Posterior cingulate gyrus (tissue), 11 donors: Measurements from ENCODE around the gene BTBD10.

Source experiments
- DNase-seq, 10 donors: peaks; one replicate each; pipeline versions ENCODE4 v3.0.0 to v3.0.0-alpha.2; 2020 to 2021; ENCODE audit warnings: mixed read lengths in 3 of 10
- intact Hi-C: fragments of 100-400 bp; cut with DNase I; formaldehyde crosslinking; loops from one replicate; pipeline ENCODE4 v1.15.1; 2023

The BTBD10 gene

DNA sequence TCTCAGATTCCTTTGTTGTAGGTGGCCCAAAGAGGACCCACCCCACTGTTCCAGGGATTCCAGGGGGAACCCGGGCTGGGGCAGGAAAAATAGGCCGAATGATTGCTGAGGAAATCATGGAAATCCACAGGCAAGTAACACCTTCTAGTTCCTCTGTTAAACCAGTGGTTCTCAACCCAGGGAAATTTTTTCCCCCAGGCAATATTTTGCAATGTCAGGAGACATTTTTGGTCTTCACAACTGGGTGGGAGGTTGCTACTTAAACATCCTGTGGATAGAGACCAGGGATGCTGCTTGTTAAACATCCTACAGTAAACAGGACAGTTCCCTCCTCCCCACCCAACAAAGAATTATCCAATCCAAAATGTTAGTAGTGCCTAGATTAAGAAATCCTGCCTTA, 84.7 kb downstream of the BTBD10 start:
- no peak for DNase-seq
- intact Hi-C loops: no loop called here

DNA sequence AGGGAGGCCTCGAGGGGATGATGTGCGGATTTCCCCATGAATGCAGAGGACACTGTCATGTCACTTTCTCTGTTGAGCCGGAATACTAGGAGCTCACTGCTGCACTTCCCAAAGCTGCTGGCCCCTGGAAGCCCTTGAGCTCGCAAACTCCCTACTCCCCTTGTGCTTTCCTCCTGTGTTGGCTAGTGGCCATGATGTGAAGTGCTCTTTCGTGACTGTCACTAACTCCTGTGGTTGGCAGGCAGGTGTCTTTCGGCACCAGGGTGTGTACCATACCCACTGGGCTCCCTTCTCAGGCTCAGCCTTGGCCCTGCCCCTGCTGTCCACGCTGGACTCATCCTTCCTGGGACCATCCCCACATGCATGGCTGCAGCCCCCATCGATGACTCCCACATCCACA, 86.2 kb downstream of the BTBD10 start:
- DNase-seq: no peak
- intact Hi-C loops: no loop called here

- no peak for DNase-seq
- intact Hi-C loops: no loop called here
Observed at GRCh38 chr11:13376402-13376801, 86.6 kb downstream of the BTBD10 start.

GRCh38 chr11:13375798-13376197, 87.2 kb downstream of the BTBD10 start:
- no peak for DNase-seq
- intact Hi-C loops: no loop called here

DNA sequence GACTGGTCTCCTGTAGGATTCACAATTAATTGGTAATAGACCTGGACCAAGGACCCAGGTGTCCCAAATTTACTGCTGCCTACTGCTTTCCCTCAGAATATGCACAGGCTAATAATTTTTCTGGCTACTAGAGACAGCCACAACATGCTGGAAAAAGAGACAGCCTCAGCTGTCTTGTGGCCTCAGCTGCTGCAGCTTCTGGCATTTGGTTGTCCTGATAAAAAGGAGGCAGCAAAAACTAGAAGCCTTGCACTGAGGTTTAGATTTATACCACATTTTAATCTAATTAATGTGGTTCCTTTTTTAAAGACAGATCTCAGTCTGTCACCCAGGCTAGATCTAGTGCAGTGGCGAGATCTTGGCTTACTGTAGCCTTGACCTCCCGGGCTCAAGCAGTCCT, 89.8 kb downstream of the BTBD10 start:
- no peak for DNase-seq
- intact Hi-C loops: no loop called here

DNA sequence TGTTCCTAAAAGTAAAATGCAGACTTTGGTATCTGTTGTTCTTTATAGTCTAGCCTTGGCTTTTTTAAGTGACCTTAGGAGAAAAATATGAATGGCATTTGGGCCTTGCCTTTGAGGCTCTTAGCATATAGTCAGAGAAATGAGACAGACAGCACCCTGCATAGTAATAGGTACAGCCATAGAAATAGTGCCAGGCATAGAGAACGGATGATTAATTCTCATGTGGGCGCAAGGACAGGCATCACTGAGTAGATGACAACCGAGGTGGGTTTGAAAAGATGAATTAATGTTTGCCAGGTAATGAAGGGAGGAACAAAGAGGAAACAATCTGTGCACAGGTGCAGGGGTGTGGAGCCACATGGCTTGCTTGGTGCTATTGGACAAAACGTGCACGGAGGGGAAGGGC, 95.0 kb downstream of the BTBD10 start:
- no peak for DNase-seq
- intact Hi-C loops: no loop called here

GRCh38 chr11:13367115-13367514, 95.9 kb downstream of the BTBD10 start:
- DNase-seq: peak in 3 of 10 donors; percentile 47 to 86 (median 81)
- intact Hi-C loops: no loop called here

GRCh38 chr11:13366266-13367026, 96.6 kb downstream of the BTBD10 start:
- DNase-seq: peak in 5 of 10 donors; percentile 37 to 89 (median 57)
- intact Hi-C loops: no loop called here

DNA sequence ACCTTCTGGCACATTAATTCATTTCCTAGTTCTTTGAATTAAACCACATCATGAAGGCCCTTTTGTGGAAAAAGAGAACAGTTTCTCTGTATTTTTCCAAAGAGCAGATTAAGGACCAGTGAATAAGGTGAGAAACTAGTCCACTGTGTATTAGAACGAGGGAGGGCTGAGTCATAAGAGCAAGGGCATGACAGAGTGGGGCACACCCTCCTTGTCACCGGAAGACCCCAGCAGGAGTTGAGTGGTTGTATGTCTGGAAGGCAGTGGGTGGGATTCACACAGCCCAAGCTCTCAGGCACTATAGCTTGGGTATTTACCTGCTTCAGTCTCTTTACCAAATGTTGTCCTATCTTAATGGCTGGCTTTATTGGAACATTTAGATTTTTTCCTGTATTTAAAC, 98.6 kb downstream of the BTBD10 start:
- intact Hi-C loops: no loop called here
- DNase-seq: no peak

- peak in 1 of 10 donors; percentile 87 for DNase-seq
Observed at GRCh38 chr11:13362596-13363109, 100.4 kb downstream of the BTBD10 start.

DNA sequence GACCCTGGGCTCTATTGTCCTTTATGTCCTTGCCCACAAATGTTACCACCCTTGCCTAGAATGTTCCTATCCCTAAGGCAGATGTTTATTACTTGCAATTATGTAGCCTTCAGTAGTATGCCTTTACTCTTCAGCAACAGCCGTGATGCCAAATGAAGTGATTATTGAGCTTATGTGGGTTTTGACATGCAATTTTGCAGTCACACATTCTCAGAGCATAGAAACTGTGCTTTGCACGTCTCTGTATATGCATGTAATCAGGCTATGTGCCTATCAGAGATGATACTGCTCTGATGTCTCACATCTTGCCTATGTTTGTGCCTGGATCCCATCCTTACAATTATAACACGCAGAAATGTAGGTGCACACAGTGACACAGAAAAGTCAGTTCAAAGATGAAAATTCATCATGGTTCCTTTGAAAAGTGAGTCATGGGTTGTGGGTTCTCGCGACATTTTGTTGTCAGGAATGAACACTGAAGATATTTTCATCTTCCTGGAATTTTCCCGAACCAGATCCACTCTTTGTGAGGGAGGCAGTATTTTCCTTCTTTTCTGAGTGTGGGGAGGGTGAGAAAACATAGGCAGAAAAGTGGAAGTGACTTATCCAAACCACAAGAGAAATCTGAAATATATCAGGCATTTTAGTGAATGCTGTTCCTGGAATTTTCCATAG, 104.3 kb downstream of the BTBD10 start:
- DNase-seq: no peak
- intact Hi-C loops: no loop called here

More at GRCh38 chr11:13362596-13363109, 100.4 kb downstream of the BTBD10 start:
- intact Hi-C loops: no loop called here

DNA sequence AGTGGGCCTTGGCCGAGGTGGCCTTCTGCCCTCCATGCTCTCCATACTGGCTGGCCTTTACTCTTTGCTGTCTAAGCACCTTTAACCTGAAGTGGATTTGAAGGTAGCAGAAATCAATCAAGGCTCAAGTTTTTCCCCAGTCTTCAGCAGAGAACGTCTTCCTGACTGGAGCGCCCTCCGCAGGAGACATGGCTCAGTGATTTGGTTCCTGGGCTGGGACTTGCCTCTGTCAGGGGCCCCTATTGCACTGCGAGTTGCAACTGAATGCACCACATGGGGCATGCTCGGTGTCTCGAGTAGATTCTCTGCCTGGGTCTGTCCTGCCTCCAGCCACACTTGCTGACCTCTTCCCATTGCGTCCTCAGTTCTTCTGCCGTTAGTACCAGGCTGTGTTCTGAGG, 105.8 kb downstream of the BTBD10 start:
- DNase-seq: no peak
- intact Hi-C loops: no loop called here

GRCh38 chr11:13355191-13355590, 107.8 kb downstream of the BTBD10 start:
- DNase-seq: no peak
- intact Hi-C loops: no loop called here

GRCh38 chr11:13354335-13354734, 108.7 kb downstream of the BTBD10 start:
- intact Hi-C loops: no loop called here
- DNase-seq: no peak

- DNase-seq: no peak
- intact Hi-C loops: no loop called here
Observed at GRCh38 chr11:13352711-13353110, 110.3 kb downstream of the BTBD10 start.

- intact Hi-C loops: no loop called here
- DNase-seq: no peak
Observed at GRCh38 chr11:13349581-13349980, 113.4 kb downstream of the BTBD10 start.

GRCh38 chr11:13349046-13349445, 114.0 kb downstream of the BTBD10 start:
- intact Hi-C loops: no loop called here
- DNase-seq: no peak

GRCh38 chr11:13348305-13348704, 114.7 kb downstream of the BTBD10 start:
- intact Hi-C loops: no loop called here

GRCh38 chr11:13347901-13348300, 115.1 kb downstream of the BTBD10 start:
- intact Hi-C loops: no loop called here
- no peak for DNase-seq

More at GRCh38 chr11:13348305-13348704, 114.7 kb downstream of the BTBD10 start:
- DNase-seq: no peak

GRCh38 chr11:13346470-13346869, 116.6 kb downstream of the BTBD10 start:
- DNase-seq: no peak
- intact Hi-C loops: no loop called here

GRCh38 chr11:13344818-13345217, 118.2 kb downstream of the BTBD10 start:
- DNase-seq: no peak
- intact Hi-C loops: loop anchor here (5.0 kb wide), 2 partner anchors 133 to 383 kb away; no protein-coding TSS in a partner anchor
